DOHH2 (cell line): ENCODE data around the gene TMEM92.

Experiments
- H3F3A ChIP-seq: fragments of 200-600 bp; sonication (generic), shearing (Covaris generic); 2 replicates; pipeline ENCODE4 v1.6.0; 2016; ENCODE audit warnings: antibody characterized with exemption, mild to moderate bottlenecking; ENCODE audit not compliant: control insufficient read depth, insufficient read depth
- H3K27ac ChIP-seq: fragments of 200-600 bp; sonication (generic); 2 replicates; pipeline ENCODE4 v1.5.1; 2014; ENCODE audit warnings: low read depth, mild to moderate bottlenecking, low read length, moderate library complexity
- H3K27me3 ChIP-seq: fragments of 200-600 bp; sonication (generic); 2 replicates; pipeline ENCODE4 v1.6.1; 2014; ENCODE audit warnings: mild to moderate bottlenecking, low read length, mixed read lengths; ENCODE audit not compliant: control insufficient read depth
- H3K36me3 ChIP-seq: fragments of 200-600 bp; sonication (generic); 2 replicates; pipeline ENCODE4 v1.6.1; 2014; ENCODE audit warnings: mild to moderate bottlenecking, low read length, moderate library complexity, mixed read lengths; ENCODE audit not compliant: control insufficient read depth
- H3K4me1 ChIP-seq: fragments of 200-600 bp; sonication (generic); 2 replicates; pipeline ENCODE4 v1.6.1; 2014; ENCODE audit warnings: mild to moderate bottlenecking, low read length, mixed read lengths; ENCODE audit not compliant: control insufficient read depth
- H3K4me2 ChIP-seq: fragments of 200-600 bp; sonication (generic); 2 replicates; pipeline ENCODE4 v1.6.0; 2014; ENCODE audit warnings: mild to moderate bottlenecking, low read length, moderate library complexity
- H3K4me3 ChIP-seq: fragments of 200-600 bp; sonication (generic); 2 replicates; pipeline ENCODE4 v1.5.1; 2014; ENCODE audit warnings: mild to moderate bottlenecking, low read length, mixed read lengths
- H3K79me2 ChIP-seq: fragments of 200-600 bp; sonication (generic); 2 replicates; pipeline ENCODE4 v1.6.1; 2014; ENCODE audit warnings: mild to moderate bottlenecking, low read length, mixed read lengths; ENCODE audit not compliant: control insufficient read depth
- H3K9me2 ChIP-seq: fragments of 200-600 bp; sonication (generic); replicated peaks from 2 replicates; pipeline ENCODE4 v1.6.1; 2014; ENCODE audit warnings: mild to moderate bottlenecking, low read length, mixed read lengths; ENCODE audit not compliant: control insufficient read depth
- H3K9me3 ChIP-seq: fragments of 200-600 bp; sonication (generic); 2 replicates; pipeline ENCODE4 v1.6.1; 2014; ENCODE audit warnings: antibody characterized with exemption, low read length, mixed read lengths; ENCODE audit not compliant: control insufficient read depth, insufficient read depth
- H4K20me1 ChIP-seq: fragments of 200-600 bp; sonication (generic); 2 replicates; pipeline ENCODE4 v1.6.0; 2014; ENCODE audit warnings: low read depth, mild to moderate bottlenecking, antibody characterized with exemption, low read length, moderate library complexity; ENCODE audit not compliant: control insufficient read depth, insufficient read depth
- EZH2phosphoT487 ChIP-seq: fragments of 200-600 bp; sonication (generic); IDR thresholded peaks from 2 replicates; pipeline ENCODE4 v1.6.1; 2017; ENCODE audit warnings: borderline replicate concordance, mild to moderate bottlenecking, antibody characterized with exemption, low read length, moderate library complexity, mixed read lengths
- TF ChIP-seq, protein P1 (sequence below): fragments of 200-600 bp; sonication (generic); IDR thresholded peaks from one replicate; pipeline ENCODE4 v1.5.1; 2014; ENCODE audit warnings: antibody characterized with exemption, mild to moderate bottlenecking, low read depth, low read length; ENCODE audit not compliant: poor library complexity, severe bottlenecking

Gene TMEM92

GRCh38 chr17:50289278-50289677 lies 15.0 kb downstream of the TMEM92 start:
- H3K27ac ChIP-seq = no peak overlapping the region
- no peak overlapping the region for H3K4me2 ChIP-seq
- H3K4me1 ChIP-seq = no peaks in the 10 kb centered on the region
- no peak for TF ChIP-seq EZH2phosphoT487
- TF ChIP-seq, protein P1, sequence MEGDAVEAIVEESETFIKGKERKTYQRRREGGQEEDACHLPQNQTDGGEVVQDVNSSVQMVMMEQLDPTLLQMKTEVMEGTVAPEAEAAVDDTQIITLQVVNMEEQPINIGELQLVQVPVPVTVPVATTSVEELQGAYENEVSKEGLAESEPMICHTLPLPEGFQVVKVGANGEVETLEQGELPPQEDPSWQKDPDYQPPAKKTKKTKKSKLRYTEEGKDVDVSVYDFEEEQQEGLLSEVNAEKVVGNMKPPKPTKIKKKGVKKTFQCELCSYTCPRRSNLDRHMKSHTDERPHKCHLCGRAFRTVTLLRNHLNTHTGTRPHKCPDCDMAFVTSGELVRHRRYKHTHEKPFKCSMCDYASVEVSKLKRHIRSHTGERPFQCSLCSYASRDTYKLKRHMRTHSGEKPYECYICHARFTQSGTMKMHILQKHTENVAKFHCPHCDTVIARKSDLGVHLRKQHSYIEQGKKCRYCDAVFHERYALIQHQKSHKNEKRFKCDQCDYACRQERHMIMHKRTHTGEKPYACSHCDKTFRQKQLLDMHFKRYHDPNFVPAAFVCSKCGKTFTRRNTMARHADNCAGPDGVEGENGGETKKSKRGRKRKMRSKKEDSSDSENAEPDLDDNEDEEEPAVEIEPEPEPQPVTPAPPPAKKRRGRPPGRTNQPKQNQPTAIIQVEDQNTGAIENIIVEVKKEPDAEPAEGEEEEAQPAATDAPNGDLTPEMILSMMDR = no peak
- H3K9me3 ChIP-seq = no peaks in the 10 kb centered on the region
- peaks cover 43% of the 10 kb centered on the region for H3K27me3 ChIP-seq
- H3K4me3 ChIP-seq = no peak overlapping the region
- H3K9me2 ChIP-seq = no peaks in the 10 kb centered on the region
- no peaks in the 10 kb centered on the region for H4K20me1 ChIP-seq
- H3K36me3 ChIP-seq = no peaks in the 10 kb centered on the region
- H3K79me2 ChIP-seq = no peaks in the 10 kb centered on the region
- H3F3A ChIP-seq = no peaks in the 10 kb centered on the region

- Histone ChIP-seq H3K79me2 (no peaks in the 10 kb centered on the region), H3K4me1 (no peaks in the 10 kb centered on the region), H3K27ac (no peak overlapping the region), H3K9me3 (no peaks in the 10 kb centered on the region), H3K27me3 (peaks cover 45% of the 10 kb centered on the region), H3K9me2 (no peaks in the 10 kb centered on the region), H3K36me3 (no peaks in the 10 kb centered on the region), H3K4me3 (no peak overlapping the region), H3F3A (no peaks in the 10 kb centered on the region), H3K4me2 (no peak overlapping the region), H4K20me1 (no peaks in the 10 kb centered on the region)
- TF ChIP-seq, protein P1 = no peak
- no peak for TF ChIP-seq EZH2phosphoT487
Measured at GRCh38 chr17:50289991-50290702, 15.9 kb downstream of the TMEM92 start.

DNA sequence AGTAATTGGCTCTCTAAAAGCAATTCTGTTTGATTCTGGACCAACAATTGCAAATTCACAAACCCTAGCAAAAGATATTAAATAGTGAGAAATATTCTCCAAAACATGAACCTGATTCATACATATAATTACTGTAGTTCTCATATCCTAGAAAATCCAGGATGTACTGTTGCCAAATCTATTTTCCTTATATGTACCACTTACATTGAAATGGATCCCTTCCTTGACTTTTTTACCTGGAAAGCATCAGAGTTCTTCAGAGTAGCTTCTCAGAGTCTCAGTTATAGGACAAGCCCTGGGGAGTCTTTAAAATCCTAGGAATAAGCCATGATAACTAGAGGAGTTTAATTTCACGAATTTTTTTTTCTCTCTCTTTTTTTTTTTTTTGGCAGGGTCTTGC lies 16.7 kb downstream of the TMEM92 start:
- Histone ChIP-seq H3K4me3 (no peak overlapping the region), H3K79me2 (no peaks in the 10 kb centered on the region), H3K36me3 (no peaks in the 10 kb centered on the region), H3K9me2 (no peaks in the 10 kb centered on the region), H3F3A (no peaks in the 10 kb centered on the region), H3K27me3 (peaks cover 47% of the 10 kb centered on the region), H3K27ac (no peak overlapping the region), H3K4me1 (no peaks in the 10 kb centered on the region), H4K20me1 (no peaks in the 10 kb centered on the region), H3K9me3 (no peaks in the 10 kb centered on the region), H3K4me2 (no peak overlapping the region)
- TF ChIP-seq, protein P1 = no peak
- no peak for TF ChIP-seq EZH2phosphoT487
